ENCODE results near the gene ARHGAP5. TPM values are rescaled to one million over a fixed set of nuclear protein-coding genes. Genes with fewer than 3 reads are reported as not detected.
A peak's percentile ranks its signal among the peaks of the same experiment; 100 is the strongest.

Gene ARHGAP5
- total and polyA plus RNA-seq, 2 experiments from 2014 or later: 22.1 to 72.6 TPM

GRCh38 chr14:32166924-32167323 is 89.8 kb downstream of the ARHGAP5 start (continued):
- TF ChIP-seq ETS1 (IDR thresholded peaks at IDR 0.05) (no peak), EZH2 (IDR thresholded peaks at IDR 0.05; ENCODE audit: low read depth, unreplicated experiment) (no peak)

GRCh38 chr14:32167907-32168306 is 90.8 kb downstream of the ARHGAP5 start:
- no peak overlapping the region for H3K4me2 ChIP-seq
- H3K79me2 ChIP-seq (replicated peaks; ENCODE audit: insufficient read depth): no peaks in the 10 kb centered on the region
- TF ChIP-seq CREB1 (CRISPR knock-in tag; IDR thresholded peaks at IDR 0.05; ENCODE audit: low read depth) (no peak), STAT1 (IDR thresholded peaks at IDR 0.05; ENCODE audit: unreplicated experiment) (no peak), EZH2 (IDR thresholded peaks at IDR 0.05; ENCODE audit: low read depth, unreplicated experiment) (no peak), REST (IDR thresholded peaks at IDR 0.05; ENCODE audit: unreplicated experiment) (no peak), ZNF462 (CRISPR knock-in tag; IDR thresholded peaks at IDR 0.05) (no peak), POLR2AphosphoS5 (IDR thresholded peaks at IDR 0.05; ENCODE audit: low read depth) (no peak), NANOG (IDR thresholded peaks at IDR 0.05; ENCODE audit: borderline replicate concordance) (no peak), EZH2phosphoT487 (IDR thresholded peaks at IDR 0.05; ENCODE audit: unreplicated experiment) (no peak), ZNF114 (CRISPR knock-in tag; IDR thresholded peaks at IDR 0.05) (no peak), JUNB (IDR thresholded peaks at IDR 0.05; ENCODE audit: unreplicated experiment) (no peak), CTCF (conservative IDR thresholded peaks at IDR 0.05; ENCODE audit: low read depth in 2 of 2) (no peak)

More at GRCh38 chr14:32167907-32168306, 90.8 kb downstream of the ARHGAP5 start:
- H3K27me3 ChIP-seq (ENCODE audit: insufficient read depth): no peaks in the 10 kb centered on the region
- DNase-seq (ENCODE audit: low spot score): no peak
- no peak overlapping the region for H3K27ac ChIP-seq (ENCODE audit: low read depth)
- Mint-ChIP-seq H3K27ac (no peak overlapping the region), H3K4me1 (peaks cover 6% of the 10 kb centered on the region; the same call in 2 of the 3 replicates), H3K4me3 (no peak overlapping the region), H3K36me3 (ENCODE audit: low read depth) (no peaks in the 10 kb centered on the region), H3K27me3 (ENCODE audit: insufficient read depth, low read depth, poor library complexity) (peaks cover 2% of the 10 kb centered on the region), H3K9me3 (0 out of 3 replicates have a peak, but pooled peaks cover 3% of the 10 kb centered on the region)
- peak overlapping the region; percentile 52; the same call in 1 of the 2 replicates for H2AFZ ChIP-seq
- 0 out of 2 replicates have a peak, but pooled peaks cover 3% of the 10 kb centered on the region for H3K9me2 ChIP-seq (ENCODE audit: insufficient read depth)
- H3K4me1 ChIP-seq (ENCODE audit: insufficient read depth): no peaks in the 10 kb centered on the region
- no peaks in the 10 kb centered on the region for H4K20me1 ChIP-seq (replicated peaks; ENCODE audit: insufficient read depth)
- ATAC-seq: no peak
- no peaks in the 10 kb centered on the region for H3F3A ChIP-seq (replicated peaks; ENCODE audit: low read depth)
- H3K36me3 ChIP-seq (ENCODE audit: insufficient read depth): no peaks in the 10 kb centered on the region
- H3K4me3 ChIP-seq: no peak overlapping the region
